ENCODE measurements around the gene GREM2.

The GREM2 gene

GRCh38 chr1:240445369-240445768 is 166.6 kb downstream of the GREM2 start:
- no peak for DNase-seq (ENCODE audit: low read depth)

- no peak for DNase-seq (ENCODE audit: low read depth)
Observed at GRCh38 chr1:240441669-240442068, 170.3 kb downstream of the GREM2 start.
